Endothelial cell of umbilical vein (primary cell): ENCODE measurements around the gene MAN1A2.

Experiments used
- EZH2 ChIP-seq: IDR thresholded peaks from 2 replicates; pipeline ENCODE4 v1.6.1; 2012; ENCODE audit warnings: borderline replicate concordance, low read depth, mild to moderate bottlenecking, moderate library complexity, low read length, inconsistent platforms; ENCODE audit not compliant: severe bottlenecking
- FOS ChIP-seq: IDR thresholded peaks from 2 replicates; pipeline ENCODE4 v1.6.1; 2011; ENCODE audit warnings: mild to moderate bottlenecking, low read length, moderate library complexity, borderline replicate concordance; ENCODE audit not compliant: insufficient read depth
- GATA2 ChIP-seq: IDR thresholded peaks from 2 replicates; pipeline ENCODE4 v1.7.0; 2011; ENCODE audit warnings: low read depth, mild to moderate bottlenecking, moderate library complexity, mixed read lengths, low read length; ENCODE audit not compliant: insufficient read length, insufficient read depth
- JUN ChIP-seq: IDR thresholded peaks from 2 replicates; pipeline ENCODE4 v1.6.1; 2011; ENCODE audit warnings: borderline replicate concordance, low read depth; ENCODE audit not compliant: insufficient read length, insufficient read depth
- MYC ChIP-seq: IDR thresholded peaks from one replicate; pipeline ENCODE4 v1.6.1; 2011; ENCODE audit warnings: mild to moderate bottlenecking, low read depth, low read length
- POLR2A ChIP-seq: IDR thresholded peaks from 2 replicates; pipeline ENCODE4 v1.6.1; 2012; ENCODE audit warnings: low read depth, mild to moderate bottlenecking, control low read depth, low read length
- POLR2AphosphoS5 ChIP-seq: IDR thresholded peaks from 2 replicates; pipeline ENCODE4 v1.6.1; 2012; ENCODE audit warnings: low read depth, mild to moderate bottlenecking, control low read depth, low read length, moderate library complexity; ENCODE audit not compliant: insufficient read depth
- TF ChIP-seq, protein P1 (sequence below): IDR thresholded peaks from 2 replicates; pipeline ENCODE4 v1.6.1; 2011; ENCODE audit not compliant: insufficient read depth, insufficient read length
- TF ChIP-seq, protein P2 (sequence below), 2 donors: IDR thresholded peaks; 1 replicate in 1 of 2; 2 replicates in 1 of 2; pipeline ENCODE4 v1.5.1; 2011; ENCODE audit warnings: low read length in 2 of 2, mild to moderate bottlenecking in 2 of 2, moderate library complexity in 2 of 2, control low read depth in 1 of 2, inconsistent platforms in 1 of 2, low read depth in 1 of 2; ENCODE audit not compliant: insufficient read depth in 1 of 2; ENCODE audit errors: extremely low read depth in 1 of 2

DNA sequence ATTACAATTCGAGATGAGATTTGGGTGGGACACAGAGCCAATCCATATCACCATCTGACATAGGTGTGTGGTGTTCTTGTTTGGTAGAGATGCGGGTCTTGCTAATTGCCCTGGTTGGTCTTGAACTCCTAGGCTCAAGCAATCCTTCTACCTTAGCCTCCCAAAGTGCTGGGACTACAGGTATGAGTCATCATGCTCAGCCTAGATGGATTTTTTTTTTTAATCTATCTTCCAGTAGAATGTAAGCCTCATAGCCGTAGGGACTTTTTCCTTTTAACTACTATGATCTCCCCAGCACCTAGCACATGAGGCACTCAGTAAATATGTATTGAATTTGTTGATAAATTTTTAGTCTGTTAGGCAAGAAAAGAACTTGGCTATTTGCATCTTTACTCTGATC lies 144.0 kb downstream of the MAN1A2 start:
- TF ChIP-seq, protein P1, sequence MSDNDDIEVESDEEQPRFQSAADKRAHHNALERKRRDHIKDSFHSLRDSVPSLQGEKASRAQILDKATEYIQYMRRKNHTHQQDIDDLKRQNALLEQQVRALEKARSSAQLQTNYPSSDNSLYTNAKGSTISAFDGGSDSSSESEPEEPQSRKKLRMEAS = no peak
- TF ChIP-seq EZH2 (no peak), POLR2AphosphoS5 (no peak), POLR2A (no peak), MYC (no peak), JUN (no peak), FOS (no peak), GATA2 (no peak)
- TF ChIP-seq, protein P2, sequence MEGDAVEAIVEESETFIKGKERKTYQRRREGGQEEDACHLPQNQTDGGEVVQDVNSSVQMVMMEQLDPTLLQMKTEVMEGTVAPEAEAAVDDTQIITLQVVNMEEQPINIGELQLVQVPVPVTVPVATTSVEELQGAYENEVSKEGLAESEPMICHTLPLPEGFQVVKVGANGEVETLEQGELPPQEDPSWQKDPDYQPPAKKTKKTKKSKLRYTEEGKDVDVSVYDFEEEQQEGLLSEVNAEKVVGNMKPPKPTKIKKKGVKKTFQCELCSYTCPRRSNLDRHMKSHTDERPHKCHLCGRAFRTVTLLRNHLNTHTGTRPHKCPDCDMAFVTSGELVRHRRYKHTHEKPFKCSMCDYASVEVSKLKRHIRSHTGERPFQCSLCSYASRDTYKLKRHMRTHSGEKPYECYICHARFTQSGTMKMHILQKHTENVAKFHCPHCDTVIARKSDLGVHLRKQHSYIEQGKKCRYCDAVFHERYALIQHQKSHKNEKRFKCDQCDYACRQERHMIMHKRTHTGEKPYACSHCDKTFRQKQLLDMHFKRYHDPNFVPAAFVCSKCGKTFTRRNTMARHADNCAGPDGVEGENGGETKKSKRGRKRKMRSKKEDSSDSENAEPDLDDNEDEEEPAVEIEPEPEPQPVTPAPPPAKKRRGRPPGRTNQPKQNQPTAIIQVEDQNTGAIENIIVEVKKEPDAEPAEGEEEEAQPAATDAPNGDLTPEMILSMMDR (IDR thresholded peaks at IDR 0.05; ENCODE audit: extremely low read depth in 1 of 2, insufficient read depth in 1 of 2, low read depth in 1 of 2, low read length in 2 of 2) = no peak
